Liver (tissue), 3 donors: ENCODE measurements around the gene SRRM3.

ENCODE experiments used
- CTCF ChIP-seq: fragments of 150-350 bp; IDR thresholded peaks from 2 replicates; pipeline ENCODE4 v1.5.1; 2017; ENCODE audit warnings: improper control_type of control experiment, low read depth, low read length; ENCODE audit not compliant: missing input control
- EGR1 ChIP-seq, 2 donors: IDR thresholded peaks; 2 replicates each; pipeline ENCODE4 v1.6.1; 2016 to 2018; ENCODE audit warnings: antibody characterized with exemption in 2 of 2, low read depth in 2 of 2
- FOXA1 ChIP-seq: IDR thresholded peaks from 2 replicates; pipeline ENCODE4 v1.6.1; 2016; ENCODE audit warnings: antibody characterized with exemption
- GABPA ChIP-seq, 2 donors: IDR thresholded peaks in 1 of 2; conservative IDR thresholded peaks in 1 of 2; 2 replicates each; pipeline ENCODE4 v1.6.1; 2016; ENCODE audit warnings: antibody characterized with exemption in 2 of 2, mild to moderate bottlenecking in 1 of 2, moderate library complexity in 1 of 2
- HNF4G ChIP-seq: IDR thresholded peaks from 2 replicates; pipeline ENCODE4 v1.6.1; 2016; ENCODE audit warnings: antibody characterized with exemption
- JUND ChIP-seq, 2 donors: IDR thresholded peaks; 2 replicates each; pipeline ENCODE4 v1.6.1; 2016; ENCODE audit warnings: antibody characterized with exemption in 2 of 2
- MAX ChIP-seq: IDR thresholded peaks from 2 replicates; pipeline ENCODE4 v1.6.1; 2016; ENCODE audit warnings: antibody characterized with exemption
- RAD21 ChIP-seq, 2 donors: IDR thresholded peaks; 2 replicates each; pipeline ENCODE4 v1.6.1; 2016; ENCODE audit warnings: antibody characterized with exemption in 2 of 2, mild to moderate bottlenecking in 2 of 2
- REST ChIP-seq: IDR thresholded peaks from 2 replicates; pipeline ENCODE4 v1.6.1; 2016; ENCODE audit warnings: antibody characterized with exemption, mild to moderate bottlenecking
- SP1 ChIP-seq: IDR thresholded peaks from 2 replicates; pipeline ENCODE4 v1.6.1; 2018; ENCODE audit warnings: antibody characterized with exemption, mild to moderate bottlenecking
- TAF1 ChIP-seq: conservative IDR thresholded peaks from 2 replicates; pipeline ENCODE4 v1.6.1; 2016; ENCODE audit warnings: antibody characterized with exemption, mild to moderate bottlenecking
- donor health status: healthy.
- donor health status: healthy.

GRCh38 chr7:76179686-76180085, 22.0 kb upstream of the SRRM3 start:
- TF ChIP-seq MAX (no peak), CTCF (no peak), FOXA1 (no peak), EGR1 (IDR thresholded peaks at IDR 0.05; ENCODE audit: low read depth in 2 of 2) (no peak), TAF1 (no peak), JUND (IDR thresholded peaks at IDR 0.05) (no peak), GABPA (IDR thresholded peaks at IDR 0.05 in 1 of 2, conservative IDR thresholded peaks at IDR 0.05 in 1 of 2) (no peak), HNF4G (no peak), SP1 (no peak), REST (no peak), RAD21 (IDR thresholded peaks at IDR 0.05) (no peak)
